GM12878 (cell line): ENCODE results near the gene PPP1R3C. TPM values are rescaled to one million over a fixed set of nuclear protein-coding genes. Genes with fewer than 3 reads are reported as not detected.

ENCODE experiments used
- ATAC-seq: fragments of 200-7000 bp; cut with Tn5 transposase; 3 replicates; pipeline ENCODE4 v1.9.1; 2020; ENCODE audit warnings: mild to moderate bottlenecking, moderate library complexity
- BruUV-seq: library from RNA; stranded (reverse); fragments of 400-500 nt; replicated peaks from 2 replicates; lab custom pipeline; 2021; lab: Mats Ljungman, UMichigan
- CTCF ChIA-PET: fragments of 300-600 bp; sonication (Branson Sonifier 250); formaldehyde crosslinking; extraction: SDS; loops from one replicate; lab custom pipeline; 2021; ENCODE audit warnings: inconsistent platforms; lab: Yijun Ruan, JAX
- POLR2A ChIA-PET: fragments of 350-600 bp; formaldehyde crosslinking; extraction: SDS; loops from one replicate; lab custom pipeline; 2021; ENCODE audit warnings: inconsistent platforms; lab: Charles Lee
- RAD21 ChIA-PET: fragments of 300-600 bp; sonication (Branson Sonifier 250); formaldehyde crosslinking; loops from one replicate; lab custom pipeline; 2023; ENCODE audit warnings: antibody characterized with exemption; ENCODE audit not compliant: unreplicated experiment; lab: Charles Lee
- SMC1A ChIA-PET: fragments of 300-600 bp; sonication (Branson Sonifier 250); formaldehyde crosslinking; loops from one replicate; lab custom pipeline; 2023; ENCODE audit not compliant: unreplicated experiment, uncharacterized antibody; lab: Charles Lee
- DNase-seq: peaks from one replicate; pipeline ENCODE4 v3.0.0-alpha.2; 2011; ENCODE audit warnings: low read depth, low spot score
- FAIRE-seq: peaks from 3 replicates; lab custom pipeline; 2011; peaks lifted over from hg19 to GRCh38; lab: Jason Lieb, UNC
- H2AFZ ChIP-seq: 2 replicates; pipeline ENCODE4 v1.6.0; 2011; ENCODE audit warnings: low read depth, low read length, control low read depth; ENCODE audit not compliant: control insufficient read depth
- H3K27ac ChIP-seq: 2 replicates; pipeline ENCODE4 v1.5.1; 2011; ENCODE audit warnings: control low read depth; ENCODE audit not compliant: control insufficient read depth, insufficient read depth
- H3K27me3 ChIP-seq, 2 experiments: replicated peaks in 1 of 2; 2 replicates each; pipeline versions ENCODE4 v1.6.0 to v1.6.1; 2011; ENCODE audit warnings: low read length in 1 of 2; ENCODE audit not compliant: control insufficient read depth in 2 of 2, insufficient read depth in 2 of 2
- H3K36me3 ChIP-seq, 2 experiments: 2 replicates each; pipeline ENCODE4 v1.5.1; 2011; ENCODE audit warnings: low read length in 1 of 2; ENCODE audit not compliant: control insufficient read depth in 2 of 2, insufficient read depth in 2 of 2
- H3K4me1 ChIP-seq: 2 replicates; pipeline ENCODE4 v1.6.1; 2011; ENCODE audit warnings: mild to moderate bottlenecking, low read length, moderate library complexity, mixed read lengths; ENCODE audit not compliant: control insufficient read depth, insufficient read depth
- H3K4me2 ChIP-seq: 2 replicates; pipeline ENCODE4 v1.6.0; 2011; ENCODE audit warnings: control low read depth; ENCODE audit not compliant: control insufficient read depth, insufficient read depth
- H3K4me3 ChIP-seq: fragments of 200-600 bp; sonication (generic); 2 replicates; pipeline ENCODE4 v1.5.1; 2016
- H3K79me2 ChIP-seq: 2 replicates; pipeline ENCODE4 v1.6.0; 2011; ENCODE audit warnings: low read length; ENCODE audit not compliant: control insufficient read depth, insufficient read depth
- H3K9ac ChIP-seq: 2 replicates; pipeline ENCODE4 v1.8.0; 2011; ENCODE audit warnings: low read length, control low read depth, mixed read lengths; ENCODE audit not compliant: control insufficient read depth, insufficient read depth
- H3K9me3 ChIP-seq: replicated peaks from 3 replicates; pipeline ENCODE4 v1.5.1; 2011; ENCODE audit warnings: mild to moderate bottlenecking, low read length; ENCODE audit not compliant: control insufficient read depth, insufficient read depth
- H4K20me1 ChIP-seq: 2 replicates; pipeline ENCODE4 v1.6.0; 2011; ENCODE audit not compliant: control insufficient read depth, insufficient read depth
- BMI1 ChIP-seq: fragments of 450-650 bp; IDR thresholded peaks from 2 replicates; pipeline ENCODE4 v1.6.1; 2016; ENCODE audit warnings: mild to moderate bottlenecking, moderate library complexity, borderline replicate concordance
- CBX3 ChIP-seq: fragments of 200-600 bp; sonication (generic); IDR thresholded peaks from 2 replicates; pipeline ENCODE4 v1.6.1; 2016; ENCODE audit warnings: low read depth, borderline replicate concordance
- CHD1 ChIP-seq: IDR thresholded peaks from 2 replicates; pipeline ENCODE4 v1.6.1; 2012; ENCODE audit warnings: low read depth, low read length, improper control_type of control experiment
- FOXK2 ChIP-seq: fragments of 450-650 bp; IDR thresholded peaks from 2 replicates; pipeline ENCODE4 v1.6.1; 2017; ENCODE audit warnings: mild to moderate bottlenecking, moderate library complexity
- GATAD2B ChIP-seq: fragments of 450-650 bp; conservative IDR thresholded peaks from 2 replicates; pipeline ENCODE4 v1.6.1; 2017; ENCODE audit warnings: low read depth, mild to moderate bottlenecking, moderate library complexity
- HCFC1 ChIP-seq: fragments of 150-350 bp; IDR thresholded peaks from 2 replicates; pipeline ENCODE4 v1.6.1; 2014; ENCODE audit warnings: low read length
- HDGF ChIP-seq: fragments of 450-650 bp; IDR thresholded peaks from 2 replicates; pipeline ENCODE4 v1.6.1; 2016; ENCODE audit warnings: antibody characterized with exemption
- KLF5 ChIP-seq: fragments of 450-650 bp; IDR thresholded peaks from 2 replicates; pipeline ENCODE4 v1.6.1; 2014; ENCODE audit warnings: mild to moderate bottlenecking; ENCODE audit not compliant: partially characterized antibody
- MAX ChIP-seq: IDR thresholded peaks from 2 replicates; pipeline ENCODE4 v1.6.1; 2012; ENCODE audit warnings: low read depth, low read length, improper control_type of control experiment
- USF2 ChIP-seq: IDR thresholded peaks from 2 replicates; pipeline ENCODE4 v1.6.1; 2011; ENCODE audit warnings: low read depth, low read length, improper control_type of control experiment, borderline replicate concordance
- WRNIP1 ChIP-seq: IDR thresholded peaks from 2 replicates; pipeline ENCODE4 v1.6.1; 2011; ENCODE audit warnings: low read depth, low read length, improper control_type of control experiment, borderline replicate concordance
- ZBTB33 ChIP-seq: fragments of 450-650 bp; IDR thresholded peaks from 2 replicates; pipeline ENCODE4 v1.6.1; 2017; ENCODE audit warnings: mild to moderate bottlenecking
- ZBTB40 ChIP-seq: fragments of 450-650 bp; IDR thresholded peaks from 2 replicates; pipeline ENCODE4 v1.6.1; 2016; ENCODE audit warnings: mild to moderate bottlenecking, moderate library complexity, borderline replicate concordance
- ZNF207 ChIP-seq: fragments of 450-650 bp; IDR thresholded peaks from 2 replicates; pipeline ENCODE4 v1.6.1; 2014; ENCODE audit warnings: antibody characterized with exemption, mild to moderate bottlenecking, borderline replicate concordance
- ZNF24 ChIP-seq: fragments of 450-650 bp; IDR thresholded peaks from 2 replicates; pipeline ENCODE4 v1.6.1; 2017; ENCODE audit warnings: antibody characterized with exemption, mild to moderate bottlenecking
- ZSCAN29 ChIP-seq: fragments of 450-650 bp; IDR thresholded peaks from 2 replicates; pipeline ENCODE4 v1.6.1; 2017; ENCODE audit warnings: mild to moderate bottlenecking, moderate library complexity
- in situ Hi-C: fragments of 300-500 bp; cut with MboI; formaldehyde crosslinking; loops from 9 replicates; pipeline ENCODE4 v1.14.3; 2018; ENCODE audit warnings: mixed read lengths
- intact Hi-C: fragments of 100-400 bp; cut with micrococcal nuclease; formaldehyde crosslinking; loops from one replicate; pipeline ENCODE4 v1.14.2; 2022; ENCODE audit not compliant: unreplicated experiment
- polyA plus RNA-seq, 11 experiments: library from polyadenylated mRNA; depleted of rRNA in 4 of 11; unstranded in 6 of 11; stranded (reverse) in 5 of 11; fragments of >200 nt; fragmentation: Nextera tagmentation in 4 of 11; fragmentation: Illumina TruSeq in 1 of 11; extraction: Ambion mirVana in 4 of 11; extraction: Trizol in 1 of 11; gene quantifications; 1 replicate in 1 of 11; 2 replicates in 10 of 11; pipeline versions ENCODE4 v1.2.1 to v1.2.3, GENCODE V29; 2011 to 2016; ENCODE audit warnings: inconsistent platforms in 2 of 11, missing spikeins in 2 of 11, low read depth in 1 of 11
- total RNA-seq, 4 experiments: library from RNA; depleted of rRNA in 3 of 4; stranded (reverse); fragments of >200 nt in 3 of 4; fragmentation: Illumina TruSeq in 1 of 4; extraction: Trizol in 1 of 4; gene quantifications; 2 replicates each; pipeline versions ENCODE4 v1.2.1 to v1.2.3, GENCODE V29; 2013 to 2021

PPP1R3C gene
- total and polyA plus RNA-seq, 10 of the 15 experiments (the other 5 are each of a cell fraction or from before 2014, with no cell fraction given), result 0.01 to 0.08 (median 0.04) TPM; not detected in 6

GRCh38 chr10:91668913-91669312 lies 36.0 kb upstream of the PPP1R3C start (continued):
- TF ChIP-seq ZBTB33, result no peak
- TF ChIP-seq KLF5, result no peak
- TF ChIP-seq HDGF, result no peak
- TF ChIP-seq CBX3, result no peak
- TF ChIP-seq CHD1, result no peak
- no peak for TF ChIP-seq BMI1

- intact Hi-C loops (no loop called here), in situ Hi-C loops (no loop called here)
- FAIRE-seq (no peak), ATAC-seq (no peak), DNase-seq (no peak)
- ChIA-PET POLR2A (interaction anchor here (0.6 kb wide), 1 partner anchor 278 kb away, joined by 4 read pairs; no protein-coding TSS in a partner anchor), CTCF (no interaction called here), SMC1A (no interaction called here), RAD21 (no interaction called here)
- no TSS peak for BruUV-seq
- Histone ChIP-seq H3K79me2 (no peaks in the 10 kb centered on the region), H3K9ac (no peak overlapping the region), H3K9me3 (no peaks in the 10 kb centered on the region), H3K4me2 (no peak overlapping the region), H4K20me1 (no peaks in the 10 kb centered on the region), H3K4me1 (no peaks in the 10 kb centered on the region), H3K4me3 (no peak overlapping the region), H3K27me3 (no peaks in the 10 kb centered on the region), H3K27ac (no peak overlapping the region), H2AFZ (no peak overlapping the region), H3K36me3 (no peaks in the 10 kb centered on the region)
- TF ChIP-seq FOXK2, result no peak
- no peak for TF ChIP-seq ZNF24
- no peak for TF ChIP-seq ZBTB33
- TF ChIP-seq ZBTB40, result no peak
- TF ChIP-seq MAX, result no peak
- TF ChIP-seq ZNF207, result no peak
- no peak for TF ChIP-seq WRNIP1
- no peak for TF ChIP-seq USF2
- TF ChIP-seq GATAD2B, result no peak
- TF ChIP-seq ZSCAN29, result no peak
- no peak for TF ChIP-seq HCFC1
Observed at GRCh38 chr10:91665842-91666241, 33.0 kb upstream of the PPP1R3C start.
